ENCODE data around the gene PAPSS2.

- TF ChIP-seq, protein P1, sequence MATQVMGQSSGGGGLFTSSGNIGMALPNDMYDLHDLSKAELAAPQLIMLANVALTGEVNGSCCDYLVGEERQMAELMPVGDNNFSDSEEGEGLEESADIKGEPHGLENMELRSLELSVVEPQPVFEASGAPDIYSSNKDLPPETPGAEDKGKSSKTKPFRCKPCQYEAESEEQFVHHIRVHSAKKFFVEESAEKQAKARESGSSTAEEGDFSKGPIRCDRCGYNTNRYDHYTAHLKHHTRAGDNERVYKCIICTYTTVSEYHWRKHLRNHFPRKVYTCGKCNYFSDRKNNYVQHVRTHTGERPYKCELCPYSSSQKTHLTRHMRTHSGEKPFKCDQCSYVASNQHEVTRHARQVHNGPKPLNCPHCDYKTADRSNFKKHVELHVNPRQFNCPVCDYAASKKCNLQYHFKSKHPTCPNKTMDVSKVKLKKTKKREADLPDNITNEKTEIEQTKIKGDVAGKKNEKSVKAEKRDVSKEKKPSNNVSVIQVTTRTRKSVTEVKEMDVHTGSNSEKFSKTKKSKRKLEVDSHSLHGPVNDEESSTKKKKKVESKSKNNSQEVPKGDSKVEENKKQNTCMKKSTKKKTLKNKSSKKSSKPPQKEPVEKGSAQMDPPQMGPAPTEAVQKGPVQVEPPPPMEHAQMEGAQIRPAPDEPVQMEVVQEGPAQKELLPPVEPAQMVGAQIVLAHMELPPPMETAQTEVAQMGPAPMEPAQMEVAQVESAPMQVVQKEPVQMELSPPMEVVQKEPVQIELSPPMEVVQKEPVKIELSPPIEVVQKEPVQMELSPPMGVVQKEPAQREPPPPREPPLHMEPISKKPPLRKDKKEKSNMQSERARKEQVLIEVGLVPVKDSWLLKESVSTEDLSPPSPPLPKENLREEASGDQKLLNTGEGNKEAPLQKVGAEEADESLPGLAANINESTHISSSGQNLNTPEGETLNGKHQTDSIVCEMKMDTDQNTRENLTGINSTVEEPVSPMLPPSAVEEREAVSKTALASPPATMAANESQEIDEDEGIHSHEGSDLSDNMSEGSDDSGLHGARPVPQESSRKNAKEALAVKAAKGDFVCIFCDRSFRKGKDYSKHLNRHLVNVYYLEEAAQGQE (IDR thresholded peaks at IDR 0.05; ENCODE audit: low read depth): no peak
- TF ChIP-seq EZH2 (IDR thresholded peaks at IDR 0.05) (no peak), ZFX (IDR thresholded peaks at IDR 0.05) (no peak), JUND (IDR thresholded peaks at IDR 0.05) (no peak), CTCF (IDR thresholded peaks at IDR 0.05 in 2 of 3, conservative IDR thresholded peaks at IDR 0.05 in 1 of 3; ENCODE audit: borderline replicate concordance in 1 of 3, insufficient read depth in 1 of 3, low read depth in 2 of 3, low read length in 2 of 3) (no peak), FOSL1 (IDR thresholded peaks at IDR 0.05; ENCODE audit: low read depth) (no peak), RAD21 (IDR thresholded peaks at IDR 0.05; ENCODE audit: low read depth) (no peak), POLR2A (IDR thresholded peaks at IDR 0.05; ENCODE audit: borderline replicate concordance, extremely low read depth, insufficient read depth, insufficient read length) (no peak), SRF (IDR thresholded peaks at IDR 0.05; ENCODE audit: low read depth) (no peak), CEBPB (IDR thresholded peaks at IDR 0.05; ENCODE audit: low read depth) (no peak)
- TF ChIP-seq, protein P2, sequence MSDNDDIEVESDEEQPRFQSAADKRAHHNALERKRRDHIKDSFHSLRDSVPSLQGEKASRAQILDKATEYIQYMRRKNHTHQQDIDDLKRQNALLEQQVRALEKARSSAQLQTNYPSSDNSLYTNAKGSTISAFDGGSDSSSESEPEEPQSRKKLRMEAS (IDR thresholded peaks at IDR 0.05): no peak
Observed at GRCh38 chr10:87658858-87659555, 671 bp upstream of the PAPSS2 start.
